ENCODE measurements around the gene PPP1R12C.

Gene PPP1R12C

DNA sequence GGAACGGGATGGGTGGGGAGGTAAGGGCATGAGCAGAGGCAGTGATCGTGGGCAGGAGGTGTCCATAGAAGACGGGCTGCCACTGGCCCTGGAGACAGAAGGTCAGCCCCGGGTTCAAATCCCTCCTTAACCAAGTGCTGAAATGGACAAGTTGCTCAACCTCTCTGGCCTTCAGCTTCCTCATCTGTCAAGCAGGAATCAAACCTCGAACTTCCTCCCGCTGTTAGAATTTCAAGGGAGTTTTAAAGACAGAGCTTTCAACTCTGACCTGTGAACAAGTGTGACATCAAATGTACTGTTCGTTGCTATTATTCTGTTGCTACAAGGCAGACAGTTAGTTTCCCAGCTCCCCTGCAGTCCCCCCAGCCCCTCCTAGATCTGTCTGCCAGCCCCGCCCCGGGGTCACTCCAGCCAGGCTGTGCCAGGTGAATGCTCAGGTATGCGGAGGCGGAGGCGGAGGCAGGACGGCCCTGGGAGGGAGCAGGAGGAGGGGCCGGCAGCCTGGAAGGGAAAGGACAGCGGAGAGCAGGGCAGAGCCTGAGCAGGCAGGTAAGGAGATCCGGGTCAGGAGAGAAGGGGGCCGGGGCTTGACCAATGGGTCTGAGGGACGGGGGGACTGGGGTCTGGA, 42.0 kb downstream of the PPP1R12C start, which contains the start of gene EPS8L1:
EPS8L1 (plus strand) TSS at position 499 of the 628 bp plus-strand sequence. CDS start 576 bp downstream, outside the sequence.
- no peak for DNase-seq (ENCODE audit: low read depth)
- H3K4me3 ChIP-seq (ENCODE audit: low read length), result no peak within 1 kb of the TSS
- TF ChIP-seq, protein P1, sequence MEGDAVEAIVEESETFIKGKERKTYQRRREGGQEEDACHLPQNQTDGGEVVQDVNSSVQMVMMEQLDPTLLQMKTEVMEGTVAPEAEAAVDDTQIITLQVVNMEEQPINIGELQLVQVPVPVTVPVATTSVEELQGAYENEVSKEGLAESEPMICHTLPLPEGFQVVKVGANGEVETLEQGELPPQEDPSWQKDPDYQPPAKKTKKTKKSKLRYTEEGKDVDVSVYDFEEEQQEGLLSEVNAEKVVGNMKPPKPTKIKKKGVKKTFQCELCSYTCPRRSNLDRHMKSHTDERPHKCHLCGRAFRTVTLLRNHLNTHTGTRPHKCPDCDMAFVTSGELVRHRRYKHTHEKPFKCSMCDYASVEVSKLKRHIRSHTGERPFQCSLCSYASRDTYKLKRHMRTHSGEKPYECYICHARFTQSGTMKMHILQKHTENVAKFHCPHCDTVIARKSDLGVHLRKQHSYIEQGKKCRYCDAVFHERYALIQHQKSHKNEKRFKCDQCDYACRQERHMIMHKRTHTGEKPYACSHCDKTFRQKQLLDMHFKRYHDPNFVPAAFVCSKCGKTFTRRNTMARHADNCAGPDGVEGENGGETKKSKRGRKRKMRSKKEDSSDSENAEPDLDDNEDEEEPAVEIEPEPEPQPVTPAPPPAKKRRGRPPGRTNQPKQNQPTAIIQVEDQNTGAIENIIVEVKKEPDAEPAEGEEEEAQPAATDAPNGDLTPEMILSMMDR (conservative IDR thresholded peaks at IDR 0.05; ENCODE audit: low read length), result no peak

DNA sequence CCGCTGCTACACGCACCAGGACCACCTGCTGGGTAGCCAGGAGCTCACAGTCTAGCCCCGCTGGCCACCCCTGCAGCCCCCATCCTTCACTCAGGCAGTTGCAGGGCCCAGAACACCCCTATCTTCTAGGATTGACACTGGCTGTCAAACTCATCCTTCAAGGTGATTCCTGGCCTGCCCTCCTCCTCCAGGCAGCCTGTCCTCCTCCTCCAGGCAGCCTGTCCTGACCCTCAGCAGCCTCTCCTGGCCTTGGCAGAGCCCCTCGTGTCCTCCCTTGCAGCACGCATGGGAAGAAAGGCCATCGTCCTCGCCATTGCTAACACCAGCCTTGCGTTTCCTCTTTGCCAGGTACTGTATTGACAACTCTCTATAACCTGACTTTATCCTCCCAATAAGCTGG, 45.5 kb downstream of the PPP1R12C start:
- no peak for DNase-seq (ENCODE audit: low read depth)
- no peak overlapping the region for H3K4me3 ChIP-seq (ENCODE audit: low read length)
- TF ChIP-seq, protein P1 (conservative IDR thresholded peaks at IDR 0.05; ENCODE audit: low read length), result no peak

DNA sequence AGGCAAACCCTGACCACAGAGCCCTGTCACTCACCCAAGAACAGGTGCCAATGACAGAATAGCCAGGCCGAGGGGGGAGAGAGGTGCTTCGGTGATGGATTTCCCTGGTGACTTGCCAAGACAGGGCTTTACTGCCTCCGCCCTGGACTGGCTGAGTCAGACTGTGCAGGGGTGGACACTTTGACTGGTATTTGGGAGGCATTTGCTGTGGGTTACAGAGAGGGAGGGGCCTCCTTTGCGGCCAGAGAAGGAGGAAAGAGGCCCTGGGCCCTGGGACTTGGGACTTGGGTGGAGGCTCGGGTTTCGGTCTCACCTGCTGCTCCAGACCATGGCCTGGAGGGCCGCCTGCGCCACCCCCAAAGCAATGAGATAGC, 46.3 kb downstream of the PPP1R12C start:
- TF ChIP-seq, protein P1 (conservative IDR thresholded peaks at IDR 0.05; ENCODE audit: low read length), result no peak
- DNase-seq (ENCODE audit: low read depth), result peak; percentile 37
- H3K4me3 ChIP-seq (ENCODE audit: low read length), result no peak overlapping the region

DNA sequence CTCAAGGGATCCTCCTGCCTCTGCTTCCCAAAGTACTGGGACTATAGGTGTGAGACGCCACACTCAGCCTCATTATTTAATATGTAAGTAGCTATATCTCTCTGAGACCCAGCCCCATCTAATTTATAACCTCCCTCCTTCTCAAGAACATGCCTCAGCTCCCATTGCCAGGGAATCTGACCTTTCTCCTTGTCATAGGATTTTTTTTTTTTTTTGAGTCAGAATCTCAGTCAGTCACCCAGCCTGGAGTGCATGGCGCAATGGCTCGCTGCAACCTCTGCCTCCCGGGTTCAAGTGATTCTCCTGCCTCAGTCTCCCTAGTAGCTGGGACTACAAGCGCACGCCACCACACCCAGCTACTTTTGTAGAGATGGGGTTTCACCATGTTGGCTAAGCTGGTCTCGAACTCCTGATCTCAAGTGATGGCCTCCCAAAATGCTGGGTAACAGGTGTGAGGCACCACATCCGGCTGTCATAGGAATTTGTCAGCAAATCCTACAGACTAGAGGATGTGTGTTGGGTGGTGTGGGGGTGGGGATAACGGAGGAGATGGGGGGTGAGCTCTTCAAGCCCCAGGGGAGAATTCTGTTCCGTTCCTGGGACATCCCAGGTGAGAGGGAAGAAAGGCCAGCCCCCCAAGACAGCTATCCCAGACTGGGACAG, 46.8 kb downstream of the PPP1R12C start:
- H3K4me3 ChIP-seq (ENCODE audit: low read length), result no peak overlapping the region
- TF ChIP-seq, protein P1 (conservative IDR thresholded peaks at IDR 0.05; ENCODE audit: low read length), result no peak

DNA sequence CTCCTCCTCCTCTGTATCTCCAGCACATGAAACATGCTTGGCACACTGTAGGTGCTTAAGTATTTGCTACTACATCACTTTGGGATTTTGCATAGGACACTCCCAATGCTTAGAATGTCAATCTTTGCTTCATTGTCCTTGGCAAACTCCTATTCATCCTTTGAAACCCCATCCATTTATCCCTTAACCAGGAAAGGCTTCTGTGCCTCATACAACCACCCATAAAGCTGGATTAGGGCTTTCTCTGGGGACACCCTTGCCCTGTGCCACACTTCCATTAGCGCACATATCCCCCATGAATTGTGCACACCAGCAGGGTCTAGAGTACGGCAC, 47.6 kb downstream of the PPP1R12C start:
- DNase-seq (ENCODE audit: low read depth), result no peak
- H3K4me3 ChIP-seq (ENCODE audit: low read length), result no peak overlapping the region
- TF ChIP-seq, protein P1 (conservative IDR thresholded peaks at IDR 0.05; ENCODE audit: low read length), result no peak

More for the DNA sequence above, 46.8 kb downstream of the PPP1R12C start:
- DNase-seq (ENCODE audit: low read depth), result no peak

DNA sequence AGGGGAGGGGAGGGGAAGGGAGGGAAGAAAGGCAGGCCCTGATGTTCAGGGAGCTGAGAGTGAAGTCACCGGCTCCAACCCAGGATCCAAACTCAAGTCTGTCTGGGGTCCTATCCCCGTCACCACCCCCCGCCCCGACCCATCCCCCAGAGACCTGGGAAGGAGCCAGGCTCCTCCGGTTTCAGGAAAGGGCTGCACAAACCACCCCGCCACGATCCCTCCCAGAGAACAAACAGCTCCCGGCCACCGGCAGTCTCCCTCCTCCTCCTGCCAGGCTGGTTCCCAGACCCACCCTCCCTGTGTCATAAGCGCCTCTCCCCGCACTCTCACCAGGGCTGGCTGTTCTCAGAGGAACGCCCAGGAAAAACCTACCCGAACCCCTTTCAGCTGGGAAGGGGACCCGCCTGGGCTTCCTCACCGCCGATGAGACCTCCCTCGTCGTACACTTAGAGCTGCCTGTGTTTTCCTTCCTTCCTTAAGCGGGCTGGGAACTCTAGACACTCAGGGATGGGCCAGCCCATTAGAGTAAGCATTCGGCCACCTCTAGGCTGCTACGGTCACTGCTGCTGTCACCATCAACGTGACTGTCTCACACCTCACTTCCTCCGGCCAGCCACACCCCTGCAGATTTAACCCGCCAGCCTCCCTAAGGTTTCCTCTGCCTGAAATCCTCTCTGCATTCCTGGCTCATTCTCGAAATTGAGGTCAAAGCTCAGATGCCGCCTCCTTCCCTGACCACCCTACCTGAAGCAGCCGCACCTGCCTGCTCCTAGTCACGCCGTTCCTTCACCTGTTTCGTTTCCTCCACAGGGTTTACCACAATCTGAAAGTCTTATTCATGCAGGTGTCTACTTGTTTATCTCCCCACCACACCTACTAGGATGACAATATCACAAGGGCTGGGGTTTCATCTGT, 48.2 kb downstream of the PPP1R12C start:
- H3K4me3 ChIP-seq (ENCODE audit: low read length), result peak overlapping the region; percentile 15; the same call in 1 of the 2 replicates
- no peak for DNase-seq (ENCODE audit: low read depth)
- TF ChIP-seq, protein P1 (conservative IDR thresholded peaks at IDR 0.05; ENCODE audit: low read length), result no peak
